NCI-H226 (cell line): ENCODE results near the gene SART3.
"Not testable (repeated sequence)": the region's sequence is repeated elsewhere in the genome, so short reads cannot be mapped to it uniquely, and the experiment has no call there.

Experiments
- DNase-seq: peaks from one replicate; pipeline ENCODE4 v3.0.0-alpha.2; 2015

Gene SART3

GRCh38 chr12:108517288-108518100 is 43.5 kb downstream of the SART3 start:
- DNase-seq, result no peak

GRCh38 chr12:108516511-108517275 is 44.3 kb downstream of the SART3 start:
- no peak for DNase-seq

GRCh38 chr12:108515916-108516315 is 45.1 kb downstream of the SART3 start:
- DNase-seq, result no peak

- peak; percentile 98 for DNase-seq
Measured at GRCh38 chr12:108514973-108515814, 45.8 kb downstream of the SART3 start, which contains the start of gene FICD. Gene FICD (plus strand): TSS chr12:108515277. CDS start chr12:108516973, 1,696 bp downstream.

GRCh38 chr12:108514468-108514972 is 46.5 kb downstream of the SART3 start:
- DNase-seq, result no peak

GRCh38 chr12:108511633-108512540 is 49.1 kb downstream of the SART3 start:
- peak; percentile 38 for DNase-seq

- no peak for DNase-seq
Measured at GRCh38 chr12:108510836-108511235, 50.1 kb downstream of the SART3 start.

GRCh38 chr12:108509806-108510205 is 51.2 kb downstream of the SART3 start:
- DNase-seq, result no peak

- no peak for DNase-seq
Measured at GRCh38 chr12:108507971-108508642, 52.9 kb downstream of the SART3 start.

GRCh38 chr12:108505129-108505528 is 55.8 kb downstream of the SART3 start:
- no peak for DNase-seq

GRCh38 chr12:108502922-108503321 is 58.1 kb downstream of the SART3 start:
- no peak for DNase-seq

- no peak for DNase-seq
Measured at GRCh38 chr12:108498136-108498535, 62.8 kb downstream of the SART3 start.

GRCh38 chr12:108495823-108496579 is 65.0 kb downstream of the SART3 start:
- no peak for DNase-seq

GRCh38 chr12:108495054-108495453 is 65.9 kb downstream of the SART3 start:
- peak; percentile 12 for DNase-seq

- no peak for DNase-seq
Measured at GRCh38 chr12:108491256-108491655, 69.7 kb downstream of the SART3 start.

GRCh38 chr12:108487029-108487428 is 73.9 kb downstream of the SART3 start:
- not testable (repeated sequence) for DNase-seq

- not testable (repeated sequence) for DNase-seq
Measured at GRCh38 chr12:108485371-108485770, 75.6 kb downstream of the SART3 start.

- DNase-seq, result no peak
Measured at GRCh38 chr12:108484845-108485244, 76.1 kb downstream of the SART3 start.

GRCh38 chr12:108484431-108484830 is 76.5 kb downstream of the SART3 start:
- DNase-seq, result no peak
